Measurements from ENCODE around the gene SERP2.

DNA sequence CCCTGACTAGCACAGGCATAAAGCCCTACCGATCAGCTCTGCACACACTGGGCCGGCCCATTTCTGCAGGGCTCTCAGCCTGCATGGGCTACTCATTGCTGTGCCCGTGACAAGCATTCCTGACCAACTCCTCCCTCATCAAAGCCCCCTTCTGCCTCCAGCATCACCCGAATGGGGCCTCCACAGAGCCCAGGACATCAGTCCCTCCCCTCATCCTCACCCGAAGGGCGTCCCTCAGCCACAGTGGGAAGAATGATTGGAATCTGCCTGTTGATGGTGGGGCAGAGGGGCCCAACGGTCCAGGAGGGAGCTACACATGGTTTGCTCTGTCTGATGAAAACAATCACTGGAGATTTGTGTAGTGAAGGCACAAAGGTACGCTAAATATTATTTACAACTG lies 43.8 kb downstream of the SERP2 start:
- TF ChIP-seq, protein P1, sequence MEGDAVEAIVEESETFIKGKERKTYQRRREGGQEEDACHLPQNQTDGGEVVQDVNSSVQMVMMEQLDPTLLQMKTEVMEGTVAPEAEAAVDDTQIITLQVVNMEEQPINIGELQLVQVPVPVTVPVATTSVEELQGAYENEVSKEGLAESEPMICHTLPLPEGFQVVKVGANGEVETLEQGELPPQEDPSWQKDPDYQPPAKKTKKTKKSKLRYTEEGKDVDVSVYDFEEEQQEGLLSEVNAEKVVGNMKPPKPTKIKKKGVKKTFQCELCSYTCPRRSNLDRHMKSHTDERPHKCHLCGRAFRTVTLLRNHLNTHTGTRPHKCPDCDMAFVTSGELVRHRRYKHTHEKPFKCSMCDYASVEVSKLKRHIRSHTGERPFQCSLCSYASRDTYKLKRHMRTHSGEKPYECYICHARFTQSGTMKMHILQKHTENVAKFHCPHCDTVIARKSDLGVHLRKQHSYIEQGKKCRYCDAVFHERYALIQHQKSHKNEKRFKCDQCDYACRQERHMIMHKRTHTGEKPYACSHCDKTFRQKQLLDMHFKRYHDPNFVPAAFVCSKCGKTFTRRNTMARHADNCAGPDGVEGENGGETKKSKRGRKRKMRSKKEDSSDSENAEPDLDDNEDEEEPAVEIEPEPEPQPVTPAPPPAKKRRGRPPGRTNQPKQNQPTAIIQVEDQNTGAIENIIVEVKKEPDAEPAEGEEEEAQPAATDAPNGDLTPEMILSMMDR (IDR thresholded peaks at IDR 0.05) = no peak
- TF ChIP-seq POLR2A (IDR thresholded peaks at IDR 0.05) = no peak

All from thyroid gland (tissue), 4 donors.